Stimulated activated CD8-positive, alpha-beta memory T cell treated with anti-CD3 and anti-CD28 coated beads, Interleukin-7, amount 100 ng/mL, for 24 hours (primary cell): Measurements from ENCODE around the gene SF3B6.
A peak's percentile ranks its signal among the peaks of the same experiment; 100 is the strongest.
"Not testable (repeated sequence)": the region's sequence is repeated elsewhere in the genome, so short reads cannot be mapped to it uniquely, and the experiment has no call there.

Experiments used
- DNase-seq: peaks from one replicate; pipeline ENCODE4 v3.0.0-alpha.2; 2020; ENCODE audit warnings: low read depth

The SF3B6 gene

DNA sequence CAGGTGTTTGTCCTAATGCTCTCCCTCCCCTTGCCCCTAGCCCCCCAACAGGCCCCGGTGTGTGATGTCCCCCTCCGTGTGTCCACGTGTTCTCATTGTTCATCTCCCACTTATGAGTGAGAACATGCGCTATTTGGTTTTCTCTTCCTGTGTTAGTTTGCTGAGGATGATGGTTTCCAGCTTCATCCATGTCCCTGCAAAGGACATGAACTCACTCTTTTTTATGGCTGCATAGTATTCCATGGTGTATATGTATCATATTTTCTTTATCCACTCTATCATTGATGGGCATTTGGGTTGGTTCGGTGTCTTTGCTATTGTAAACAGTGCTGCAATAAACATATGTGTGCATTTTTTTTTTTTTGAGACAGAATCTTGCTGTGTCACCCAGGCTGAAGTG lies 17.1 kb upstream of the SF3B6 start:
- DNase-seq, result not testable (repeated sequence)

DNA sequence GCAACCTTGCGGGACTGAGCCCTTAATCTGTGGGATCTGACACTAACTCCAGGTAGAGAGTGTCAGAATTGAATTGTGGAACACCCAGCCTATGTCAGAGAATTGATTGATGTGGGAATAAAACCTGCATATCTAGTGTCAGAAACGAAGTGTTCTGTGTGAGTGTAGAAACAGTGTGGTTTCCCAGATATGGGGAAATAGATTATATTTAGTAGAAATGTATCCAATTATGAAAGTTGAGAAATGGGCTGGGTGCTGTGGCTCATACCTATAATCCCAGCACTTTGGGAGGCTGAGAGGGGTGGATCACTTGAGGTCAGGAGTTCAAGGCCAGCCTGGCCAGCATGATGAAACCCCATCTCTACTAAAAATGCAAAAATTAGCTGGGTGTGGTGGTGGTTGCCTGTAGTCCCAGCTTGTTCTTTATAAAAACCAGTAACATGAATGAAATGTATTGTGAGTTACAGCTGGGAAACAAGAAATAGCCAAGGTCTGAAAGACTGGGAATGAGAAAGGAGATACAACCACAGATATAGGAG lies 12.8 kb upstream of the SF3B6 start:
- DNase-seq, result no peak

DNA sequence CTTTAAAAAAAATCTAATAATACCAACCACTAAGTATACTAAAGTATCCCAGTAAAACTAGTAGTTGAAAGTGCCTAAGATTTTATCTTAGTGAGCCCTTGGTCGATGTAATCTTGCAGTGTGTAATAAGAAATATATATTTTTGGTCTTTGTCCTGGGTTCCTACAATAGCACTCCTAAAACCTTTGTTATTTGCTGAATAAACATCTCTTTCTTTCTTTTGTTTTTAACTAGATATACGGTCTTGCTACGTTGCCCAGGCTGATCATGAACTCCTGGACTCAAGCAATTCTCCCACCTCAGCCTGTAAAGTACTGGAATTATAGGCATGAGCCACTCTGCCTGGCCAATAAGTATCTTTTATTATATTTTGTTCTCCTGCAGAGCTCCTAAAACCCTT lies 10.9 kb upstream of the SF3B6 start:
- no peak for DNase-seq

DNA sequence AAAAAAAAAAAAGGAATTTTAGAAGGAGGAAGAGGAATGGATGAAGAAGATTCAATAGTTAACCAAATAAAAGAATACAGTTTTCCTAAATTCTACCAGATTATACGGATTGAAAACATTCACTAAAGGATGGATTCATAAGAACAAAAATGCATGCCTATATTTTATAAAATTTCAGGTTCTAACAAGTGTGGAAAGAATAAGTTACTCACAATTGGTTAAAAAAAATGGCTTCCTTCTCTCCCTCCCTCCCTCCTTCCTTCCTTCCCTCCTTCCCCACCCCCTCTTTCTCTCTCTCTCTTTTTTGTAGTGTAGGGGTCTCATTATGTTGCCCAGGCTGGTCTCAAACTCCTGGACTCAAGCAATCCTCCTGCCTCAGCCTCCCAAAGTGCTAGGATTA lies 10.1 kb upstream of the SF3B6 start:
- DNase-seq, result no peak

DNA sequence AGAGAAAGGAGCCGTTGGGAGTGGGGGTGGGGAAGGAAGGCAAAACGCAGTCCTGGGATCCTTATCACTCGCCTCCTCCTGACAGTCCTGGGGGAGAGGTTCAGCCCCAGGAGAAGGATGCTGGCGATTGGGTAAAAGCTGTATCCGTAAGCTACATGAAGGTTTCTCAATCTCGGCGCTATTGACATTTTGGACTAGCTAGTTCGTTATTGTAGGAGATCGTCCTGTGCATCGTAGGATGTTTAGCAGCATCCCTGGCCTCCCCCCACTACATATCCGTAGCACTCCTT lies 9.0 kb upstream of the SF3B6 start:
- no peak for DNase-seq

DNA sequence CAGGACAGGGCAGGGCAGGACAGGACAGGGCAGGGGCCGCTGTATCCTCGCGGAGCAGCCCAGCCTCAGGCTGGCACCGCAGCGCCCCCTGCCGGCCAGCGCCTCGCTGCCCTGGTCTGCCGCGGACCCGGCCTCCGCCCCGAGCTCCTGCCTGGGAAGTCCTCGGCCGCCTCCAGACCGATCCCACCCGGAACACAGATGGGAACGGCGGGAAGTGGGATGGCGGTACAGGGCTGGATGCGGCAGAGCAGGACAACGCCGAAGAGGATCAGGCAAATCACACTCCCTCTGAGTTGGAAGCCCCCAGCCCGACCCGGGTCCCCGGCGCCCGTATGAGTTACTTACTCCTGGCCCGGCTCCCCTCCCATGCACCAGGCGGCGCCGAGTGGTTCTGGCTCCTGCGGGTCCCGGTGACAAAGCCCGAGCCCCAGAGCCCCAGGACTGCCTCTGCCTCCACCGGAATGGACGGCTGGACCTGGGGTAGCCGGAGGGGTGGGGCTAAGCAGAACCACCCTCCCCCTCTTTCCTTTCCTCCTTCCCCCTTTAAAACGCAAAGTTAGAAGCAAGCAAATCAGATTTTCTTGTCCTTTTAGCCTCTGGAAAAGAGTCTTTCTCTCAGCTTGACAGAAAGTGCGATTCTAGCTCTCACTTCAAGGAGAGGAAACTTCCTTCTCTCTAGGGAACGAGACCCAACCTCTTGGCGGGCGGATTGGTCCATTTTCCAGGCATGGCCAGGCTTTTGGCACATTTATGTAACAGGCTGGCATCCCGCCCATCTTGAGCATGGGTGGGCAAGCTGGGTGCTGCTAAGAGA lies 8.5 kb upstream of the SF3B6 start, which contains the start of gene TP53I3:
Gene TP53I3 (minus strand): TSS at position 449 of the 814 bp plus-strand sequence. CDS start 508 bp downstream, outside the sequence.
- peak; percentile 68 for DNase-seq

DNA sequence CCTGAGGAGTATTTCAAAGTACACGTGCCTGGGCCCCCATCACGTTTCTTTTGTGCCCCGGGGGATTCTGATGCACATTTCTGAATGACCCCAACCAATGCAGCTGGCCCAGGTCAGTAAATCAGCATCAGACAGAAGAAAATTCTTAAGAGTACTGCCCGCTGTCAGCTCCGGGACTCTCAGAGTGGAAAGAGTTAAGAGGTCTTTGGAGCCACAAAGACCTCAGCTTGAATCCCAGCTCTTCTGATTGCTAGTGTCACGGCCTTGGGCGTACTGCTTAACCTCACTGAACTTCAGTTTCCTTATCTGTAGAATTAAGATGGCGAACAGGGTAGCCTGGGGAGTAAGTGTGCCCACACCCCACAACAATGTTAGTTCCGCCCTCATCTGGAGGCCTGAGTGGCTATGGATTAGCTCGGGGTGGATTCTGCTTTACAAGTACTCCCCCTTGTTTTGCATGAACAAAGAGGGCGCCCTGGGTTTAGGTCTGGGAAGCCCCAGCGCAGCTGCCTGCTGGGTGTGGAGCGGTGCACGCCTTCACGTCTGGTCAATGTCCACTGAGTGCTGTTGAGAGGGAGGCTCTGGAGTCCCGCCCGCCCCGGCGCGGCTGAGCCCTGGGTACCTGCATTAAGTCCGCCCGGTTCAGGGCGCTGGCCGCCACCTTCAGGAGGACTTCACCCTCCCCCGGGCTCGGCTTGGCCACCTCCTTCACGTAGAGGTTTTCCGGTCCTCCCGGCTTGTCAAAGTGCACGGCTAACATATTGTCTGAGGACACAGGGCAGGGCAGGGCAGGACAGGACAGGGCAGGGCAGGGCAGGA lies 7.7 kb upstream of the SF3B6 start:
- peak; percentile 4 for DNase-seq

DNA sequence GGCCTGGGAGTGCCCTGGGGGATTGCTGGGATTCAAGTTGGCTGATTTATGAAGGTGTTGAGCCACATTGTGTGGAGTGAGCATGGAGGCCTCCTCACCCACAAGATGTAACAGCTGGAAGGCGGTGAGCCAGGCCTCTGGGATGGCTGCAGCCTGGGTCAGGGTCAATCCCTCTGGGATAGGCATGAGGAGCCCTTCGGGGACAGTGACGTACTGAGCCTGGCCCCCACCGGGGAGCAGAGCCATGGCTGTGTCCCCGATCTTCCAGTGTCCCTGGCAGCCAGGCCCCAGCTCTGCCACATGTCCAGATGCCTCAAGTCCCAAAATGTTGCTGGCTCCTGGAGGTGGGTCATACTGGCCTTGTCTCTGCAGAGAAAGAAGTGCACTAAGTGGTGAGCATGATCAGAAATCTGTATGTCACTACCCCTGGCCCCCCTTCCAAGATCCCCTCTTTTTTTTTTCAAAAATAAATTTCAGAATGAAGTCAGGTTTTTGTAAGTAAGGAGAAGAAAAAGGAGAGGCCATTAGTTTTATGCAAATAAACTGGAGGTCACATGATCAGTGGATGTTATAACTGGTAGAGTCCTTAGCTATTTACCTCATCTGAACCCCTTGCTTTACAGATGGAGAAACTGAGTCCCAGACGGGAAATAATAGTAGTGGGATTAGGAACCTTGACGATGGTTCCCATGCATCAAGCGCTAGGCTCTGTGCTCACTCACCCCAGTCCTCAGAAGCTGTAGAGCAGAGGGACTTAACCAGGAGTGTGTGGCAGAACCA lies 6.9 kb upstream of the SF3B6 start:
- no peak for DNase-seq

DNA sequence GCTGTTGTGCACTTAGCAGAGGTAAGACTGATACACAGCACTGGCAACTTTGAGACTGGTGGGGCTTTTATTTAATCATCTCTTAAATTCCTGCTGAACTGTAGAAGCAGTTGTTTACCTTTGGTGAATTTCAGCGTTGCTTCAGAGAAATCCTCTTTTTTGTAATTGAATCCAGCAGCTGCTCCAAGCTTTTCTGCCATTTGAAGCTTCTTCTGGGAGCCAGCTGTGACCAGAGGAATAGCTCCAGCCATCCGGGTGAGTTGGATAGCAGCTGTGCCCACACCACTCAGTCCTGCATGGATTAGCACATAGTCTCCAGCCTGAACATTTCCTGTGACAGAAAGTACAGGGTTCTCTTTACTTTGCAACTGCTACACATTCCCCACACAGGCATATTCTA lies 4.6 kb upstream of the SF3B6 start:
- no peak for DNase-seq

DNA sequence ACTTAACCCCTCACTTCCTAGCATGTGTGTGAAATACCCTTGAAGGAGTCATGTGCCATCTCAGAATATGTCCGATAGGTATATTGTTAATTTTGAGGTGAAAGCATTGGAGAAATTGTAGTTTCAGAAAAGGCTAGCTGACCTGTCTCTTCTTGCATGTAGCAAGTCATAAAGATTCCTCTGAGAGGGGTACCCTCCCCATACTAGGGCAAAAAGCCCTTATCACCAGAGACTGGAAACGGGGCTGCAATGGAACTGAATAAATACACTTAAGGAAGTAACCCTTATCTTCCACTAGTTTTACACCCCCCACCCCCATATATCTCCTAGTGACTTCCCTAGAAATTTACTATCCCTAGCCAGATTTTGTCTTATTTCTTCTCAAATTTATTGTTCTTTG lies 1.8 kb upstream of the SF3B6 start:
- no peak for DNase-seq

DNA sequence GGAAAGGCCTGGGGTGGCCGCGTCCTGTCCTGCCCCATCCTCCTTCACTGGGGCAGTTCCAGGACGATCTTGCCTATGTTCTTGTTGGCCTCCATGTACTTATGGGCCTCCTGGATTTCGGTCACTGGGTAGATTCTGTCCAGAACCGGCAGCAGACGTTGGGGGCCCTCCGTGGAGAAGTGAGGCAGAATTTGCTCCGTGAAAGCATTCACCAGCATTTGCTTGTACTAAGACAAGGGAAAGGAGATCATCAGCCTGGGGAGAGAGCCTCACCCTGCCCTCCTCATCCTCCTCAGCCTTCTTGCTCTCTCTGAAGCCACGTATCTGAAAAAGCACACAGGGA lies 1.4 kb upstream of the SF3B6 start:
- DNase-seq, result no peak

DNA sequence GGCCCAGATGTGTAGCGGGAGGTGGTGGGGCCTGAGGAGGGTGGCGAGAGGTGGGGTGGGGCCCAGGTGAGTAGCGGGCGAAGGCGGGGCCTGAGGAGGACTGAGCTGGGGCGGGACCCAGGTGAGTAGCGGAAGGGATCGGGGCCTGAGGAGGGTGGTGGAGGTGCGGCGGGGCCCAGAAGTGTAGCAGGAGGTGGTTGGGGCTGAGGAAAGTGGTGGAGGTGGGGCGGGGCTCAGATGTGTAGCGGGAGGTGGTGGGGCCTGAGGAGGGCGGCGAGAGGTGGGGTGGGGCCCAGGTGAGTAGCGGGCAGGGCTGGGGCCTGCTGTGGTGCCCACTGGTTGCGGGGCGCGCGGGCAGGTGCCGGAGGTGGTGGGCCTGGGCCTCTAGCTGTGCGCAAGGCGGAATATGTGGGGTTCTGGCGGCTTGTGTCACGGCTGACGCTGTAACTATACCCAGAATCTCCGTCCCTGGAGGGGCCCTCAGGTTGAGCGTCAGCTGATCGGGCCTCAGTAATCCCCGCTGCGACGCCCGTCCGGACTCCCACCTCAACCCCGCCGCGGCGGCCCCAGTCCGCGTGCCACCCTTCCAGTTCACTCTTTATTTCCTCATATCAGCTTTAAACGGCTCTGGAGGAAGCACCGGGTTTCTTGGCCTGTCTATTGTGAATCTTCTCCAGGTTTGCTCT lies 866 bp upstream of the SF3B6 start:
- DNase-seq, result no peak

DNA sequence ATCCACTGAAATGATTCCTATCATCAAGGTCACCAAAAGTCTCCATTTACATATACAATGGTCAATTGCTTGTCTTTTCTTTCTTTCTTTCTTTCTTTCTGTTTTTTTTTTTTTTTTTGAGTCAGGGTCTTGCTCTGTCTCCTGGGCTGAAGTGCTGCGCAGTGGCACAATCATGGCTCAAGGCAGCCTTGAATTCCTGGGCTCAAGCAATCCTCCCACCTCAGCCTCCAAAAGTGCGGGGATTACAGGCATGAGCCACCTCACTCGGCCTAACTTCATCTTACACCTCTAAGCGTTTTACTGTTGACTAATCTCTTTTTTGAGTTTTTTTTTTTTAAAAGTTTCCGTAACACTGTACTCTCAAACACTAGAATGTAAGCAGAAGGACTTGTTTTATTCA lies 867 bp downstream of the SF3B6 start:
- no peak for DNase-seq

DNA sequence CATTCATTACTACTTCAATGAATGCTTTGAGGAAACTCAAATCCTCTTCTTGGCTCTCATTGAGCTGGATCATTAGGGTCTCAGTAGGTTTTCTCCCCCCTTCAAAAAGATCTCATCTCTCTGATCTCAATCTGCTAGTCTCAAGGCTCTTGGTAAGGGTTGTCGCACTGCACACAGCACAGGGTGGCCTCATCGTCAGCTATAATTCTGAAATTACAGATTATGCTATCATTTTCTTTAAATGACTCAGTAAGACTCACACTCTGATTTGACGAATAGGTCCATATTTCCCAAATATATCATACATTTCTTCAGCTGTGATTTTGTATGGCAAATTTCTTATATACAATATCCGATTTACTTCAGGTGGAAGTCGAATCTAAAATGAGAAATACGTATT lies 2.3 kb downstream of the SF3B6 start:
- no peak for DNase-seq

DNA sequence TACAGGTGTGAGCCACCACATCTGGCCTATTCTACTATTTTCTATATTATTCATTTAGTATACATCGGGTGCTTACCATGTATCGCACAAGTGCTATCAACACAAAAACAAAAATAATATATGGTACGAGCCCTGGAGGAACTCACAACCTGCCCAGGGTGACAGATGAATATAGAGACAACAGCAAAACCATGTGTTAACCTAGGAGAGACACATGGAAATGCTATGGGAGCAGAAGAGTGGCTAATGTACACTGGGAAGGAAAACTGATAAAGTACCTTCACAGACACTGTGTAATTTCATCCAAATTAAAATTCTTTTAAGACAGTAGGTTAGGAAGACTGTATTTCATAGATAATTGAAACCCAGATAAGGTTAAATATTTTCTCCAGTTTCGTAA lies 3.9 kb downstream of the SF3B6 start:
- no peak for DNase-seq

DNA sequence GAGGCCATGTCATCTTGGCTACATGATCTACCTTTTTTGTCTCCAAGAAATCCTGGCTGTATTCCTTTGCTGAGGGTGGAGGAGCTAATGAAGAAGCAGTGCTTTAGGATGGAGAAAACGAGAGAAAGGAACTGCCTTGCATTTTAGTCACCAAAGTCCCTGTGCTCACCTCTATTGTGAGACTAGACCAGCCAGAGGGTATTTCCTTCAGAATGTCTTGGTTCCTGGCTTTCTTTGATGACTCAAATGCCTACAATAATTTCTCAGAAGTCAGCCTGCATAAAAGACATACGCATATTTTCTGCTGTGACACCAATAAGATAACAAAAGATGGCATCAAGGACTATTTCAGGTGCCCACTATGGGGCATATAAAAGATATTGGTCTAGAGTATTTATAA lies 10.8 kb downstream of the SF3B6 start:
- DNase-seq, result no peak

DNA sequence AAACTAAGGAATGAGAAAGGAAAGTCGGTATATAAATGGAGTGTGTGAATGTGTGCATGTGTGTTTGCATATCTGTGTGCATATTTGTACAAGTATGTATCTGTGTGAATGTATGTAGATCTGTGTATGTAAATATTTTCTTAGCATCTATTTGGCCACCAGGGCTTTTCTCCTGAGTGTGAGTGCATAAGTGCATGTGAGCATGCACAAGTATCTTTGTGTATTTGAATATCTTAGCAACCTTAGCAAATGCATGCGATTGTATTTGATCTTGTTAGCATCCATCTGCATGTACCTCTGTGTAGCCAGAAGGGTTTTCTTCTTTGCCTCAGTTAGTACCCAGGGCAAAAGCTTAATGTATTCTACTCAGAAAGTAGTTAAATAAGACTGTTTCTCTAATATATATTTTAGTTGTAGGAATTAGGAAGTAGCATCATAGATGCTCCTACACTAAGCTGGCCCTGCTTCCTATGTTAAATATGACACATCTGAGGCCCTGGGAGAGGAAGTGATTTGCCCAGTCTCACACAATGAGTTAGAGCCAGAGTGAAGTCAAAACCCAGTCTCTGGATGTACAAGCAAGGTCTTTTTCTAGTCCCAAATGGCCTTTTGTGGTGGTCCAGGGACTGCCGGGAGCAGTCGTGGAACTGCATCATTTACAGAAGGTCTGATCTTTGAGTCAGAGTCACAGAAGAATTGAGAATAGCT lies 17.4 kb downstream of the SF3B6 start:
- no peak for DNase-seq

DNA sequence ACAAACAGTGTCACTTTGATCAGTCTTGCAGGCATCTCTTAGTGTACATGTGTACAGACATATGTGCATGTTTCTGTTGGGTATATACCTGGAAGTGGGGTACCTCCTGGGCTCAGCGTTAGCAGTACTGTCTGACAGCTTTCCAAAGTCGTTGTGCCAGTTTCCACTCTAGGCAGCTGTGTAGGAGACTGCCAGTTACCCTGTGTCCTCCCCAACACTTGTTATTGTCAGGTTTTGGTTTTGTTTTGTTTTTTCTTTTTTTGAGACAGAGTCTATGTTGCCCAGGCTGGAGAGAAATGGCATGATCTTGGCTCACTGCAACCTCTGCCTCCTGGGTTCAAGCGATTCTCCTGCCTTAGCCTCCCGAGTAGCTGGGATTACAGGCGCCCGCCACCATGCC lies 20.4 kb downstream of the SF3B6 start:
- DNase-seq, result no peak

DNA sequence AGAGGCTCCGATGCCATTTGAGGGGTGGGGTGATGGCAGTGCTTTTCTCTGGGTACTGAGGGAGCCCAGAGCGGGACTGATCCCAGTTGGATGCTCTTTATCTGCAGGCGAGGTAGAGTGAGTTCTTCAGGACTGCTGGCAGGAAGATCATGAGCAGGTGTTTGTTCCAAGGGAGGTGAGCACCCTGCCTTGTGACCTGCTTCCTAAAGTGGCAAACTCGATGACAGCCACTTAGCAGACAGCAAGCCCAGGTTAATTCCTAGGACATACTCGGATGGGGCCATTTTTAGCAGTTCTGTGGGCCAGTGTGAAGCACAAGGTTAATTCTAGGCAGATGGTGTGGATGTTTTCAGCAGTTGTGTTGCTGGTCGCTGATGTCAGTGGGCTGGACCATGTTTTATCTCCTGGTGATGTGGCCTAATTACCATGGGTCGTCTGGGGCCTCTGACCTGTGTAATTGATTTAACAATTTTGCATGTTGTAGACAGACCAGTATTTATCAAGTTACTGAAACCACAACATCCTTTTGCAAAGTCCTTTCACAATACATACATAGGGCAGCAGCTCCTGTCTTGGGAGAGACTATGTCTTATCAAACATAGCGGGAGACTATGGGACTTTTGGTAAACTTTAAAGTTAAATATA lies 21.6 kb downstream of the SF3B6 start:
- DNase-seq, result no peak

DNA sequence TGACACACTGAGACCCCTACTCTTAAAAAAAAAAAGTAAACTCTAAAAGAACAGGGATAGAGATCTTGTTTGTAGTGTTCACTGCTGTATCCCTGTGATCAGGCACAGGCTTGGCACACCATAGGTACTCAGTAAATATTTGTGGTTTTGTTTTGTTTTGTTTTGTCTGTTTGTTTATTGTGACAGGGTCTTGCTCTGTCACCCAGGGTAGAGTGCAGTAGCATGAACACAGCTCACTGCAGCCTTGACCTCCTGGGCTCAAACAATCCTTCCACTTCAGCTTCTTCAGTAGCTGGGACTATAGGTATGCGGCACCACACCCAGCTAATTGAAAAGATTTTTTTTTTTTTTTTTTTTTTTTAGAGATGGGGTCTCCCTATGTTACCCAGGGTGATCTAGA lies 23.2 kb downstream of the SF3B6 start:
- DNase-seq, result no peak

DNA sequence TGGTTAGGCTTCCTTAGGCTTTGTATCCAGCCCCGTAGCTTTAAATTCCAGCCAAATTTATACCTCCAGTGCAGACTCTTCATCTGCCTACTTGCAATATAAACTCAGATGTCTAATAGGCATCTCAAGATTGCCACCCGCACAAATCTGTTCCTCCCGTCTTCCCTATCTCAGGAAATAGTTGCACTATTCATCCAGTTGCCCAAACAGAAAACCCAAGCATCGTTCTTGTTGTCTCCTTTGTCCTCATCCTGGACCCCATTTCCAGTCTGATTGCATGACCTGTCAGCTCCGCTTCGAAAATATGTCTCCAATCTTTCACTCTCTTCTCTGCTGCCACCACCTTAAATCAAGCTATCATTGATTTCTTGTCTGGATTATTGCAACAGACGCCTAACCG lies 24.3 kb downstream of the SF3B6 start:
- no peak for DNase-seq
